Measurements from ENCODE around the gene SLIT3. TPM values are rescaled to one million over a fixed set of nuclear protein-coding genes. Genes with fewer than 3 reads are reported as not detected.

SLIT3 gene
- total and polyA plus RNA-seq, 10 of the 15 experiments (the other 5 are each of a cell fraction or from before 2014, with no cell fraction given) = 0.05 TPM; not detected in 9

DNA sequence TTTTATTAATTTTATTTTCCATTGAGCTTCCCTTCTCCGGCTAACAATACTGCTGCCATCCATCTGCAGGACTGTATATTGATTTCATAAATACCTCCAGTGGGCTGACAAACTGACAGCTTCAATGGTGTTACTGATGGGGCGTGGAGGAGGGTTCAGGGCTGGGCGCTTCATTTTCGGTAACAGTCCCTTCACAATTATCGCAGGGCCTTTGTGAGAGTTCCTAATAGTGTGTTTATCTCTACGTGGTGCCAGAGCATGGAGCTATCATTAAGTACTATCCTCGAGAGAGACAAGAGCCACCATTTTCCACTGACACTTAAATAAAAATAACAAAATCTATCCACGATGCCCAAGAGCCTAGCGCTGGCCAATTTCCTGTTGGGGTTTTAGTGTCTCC is 414.8 kb downstream of the SLIT3 start:
- in situ Hi-C loops (cut with MboI) (no loop called here), intact Hi-C loops (cut with micrococcal nuclease; ENCODE audit: unreplicated experiment) (no loop called here)
- POLR2A ChIA-PET = no interaction called here
- H4K20me1 ChIP-seq (ENCODE audit: control insufficient read depth, insufficient read depth) = no peaks in the 10 kb centered on the region
- H3K9ac ChIP-seq (ENCODE audit: control insufficient read depth, insufficient read depth, low read length) = no peak overlapping the region
- no peaks in the 10 kb centered on the region for H3K36me3 ChIP-seq (ENCODE audit: control insufficient read depth in 2 of 2, insufficient read depth in 2 of 2, low read length in 1 of 2)
- SMC1A ChIA-PET (ENCODE audit: uncharacterized antibody, unreplicated experiment) = no interaction called here
- no peak overlapping the region for H3K4me3 ChIP-seq
- H3K27me3 ChIP-seq (replicated peaks in 1 of 2; ENCODE audit: control insufficient read depth in 2 of 2, insufficient read depth in 2 of 2, low read length in 1 of 2) = 0 out of 4 replicates have a peak, but pooled peaks cover 0 to 3% of the 10 kb centered on the region in 2 experiments
- DNase-seq (ENCODE audit: low read depth, low spot score) = no peak
- no peak overlapping the region for H2AFZ ChIP-seq (ENCODE audit: control insufficient read depth, low read depth, low read length)
- no peaks in the 10 kb centered on the region for H3K9me3 ChIP-seq (replicated peaks; ENCODE audit: control insufficient read depth, insufficient read depth, low read length)
- CTCF ChIA-PET = no interaction called here
- no peaks in the 10 kb centered on the region for H3K79me2 ChIP-seq (ENCODE audit: control insufficient read depth, insufficient read depth, low read length)
- no peak overlapping the region for H3K27ac ChIP-seq (ENCODE audit: control insufficient read depth, insufficient read depth)
- BruUV-seq (replicated peaks) = no TSS peak
- 37% methylated on average over 9 of the region's 9 CpGs for WGBS (ENCODE audit: insufficient coverage, insufficient replicate concordance, low lambda C conversion rate, missing lambda C conversion rate)
- no peak for TF ChIP-seq SMAD1 (IDR thresholded peaks at IDR 0.05; ENCODE audit: low read depth, partially characterized antibody)
- TF ChIP-seq FOXK2 (IDR thresholded peaks at IDR 0.05) = no peak
- TF ChIP-seq IKZF1 (conservative IDR thresholded peaks at IDR 0.05) = no peak
- TF ChIP-seq ATF7 (IDR thresholded peaks at IDR 0.05; ENCODE audit: low read depth) = no peak
- no peak for TF ChIP-seq MXI1 (IDR thresholded peaks at IDR 0.05; ENCODE audit: low read depth, low read length)
- no peak for TF ChIP-seq ZNF622 (IDR thresholded peaks at IDR 0.05)
- TF ChIP-seq, protein P1, sequence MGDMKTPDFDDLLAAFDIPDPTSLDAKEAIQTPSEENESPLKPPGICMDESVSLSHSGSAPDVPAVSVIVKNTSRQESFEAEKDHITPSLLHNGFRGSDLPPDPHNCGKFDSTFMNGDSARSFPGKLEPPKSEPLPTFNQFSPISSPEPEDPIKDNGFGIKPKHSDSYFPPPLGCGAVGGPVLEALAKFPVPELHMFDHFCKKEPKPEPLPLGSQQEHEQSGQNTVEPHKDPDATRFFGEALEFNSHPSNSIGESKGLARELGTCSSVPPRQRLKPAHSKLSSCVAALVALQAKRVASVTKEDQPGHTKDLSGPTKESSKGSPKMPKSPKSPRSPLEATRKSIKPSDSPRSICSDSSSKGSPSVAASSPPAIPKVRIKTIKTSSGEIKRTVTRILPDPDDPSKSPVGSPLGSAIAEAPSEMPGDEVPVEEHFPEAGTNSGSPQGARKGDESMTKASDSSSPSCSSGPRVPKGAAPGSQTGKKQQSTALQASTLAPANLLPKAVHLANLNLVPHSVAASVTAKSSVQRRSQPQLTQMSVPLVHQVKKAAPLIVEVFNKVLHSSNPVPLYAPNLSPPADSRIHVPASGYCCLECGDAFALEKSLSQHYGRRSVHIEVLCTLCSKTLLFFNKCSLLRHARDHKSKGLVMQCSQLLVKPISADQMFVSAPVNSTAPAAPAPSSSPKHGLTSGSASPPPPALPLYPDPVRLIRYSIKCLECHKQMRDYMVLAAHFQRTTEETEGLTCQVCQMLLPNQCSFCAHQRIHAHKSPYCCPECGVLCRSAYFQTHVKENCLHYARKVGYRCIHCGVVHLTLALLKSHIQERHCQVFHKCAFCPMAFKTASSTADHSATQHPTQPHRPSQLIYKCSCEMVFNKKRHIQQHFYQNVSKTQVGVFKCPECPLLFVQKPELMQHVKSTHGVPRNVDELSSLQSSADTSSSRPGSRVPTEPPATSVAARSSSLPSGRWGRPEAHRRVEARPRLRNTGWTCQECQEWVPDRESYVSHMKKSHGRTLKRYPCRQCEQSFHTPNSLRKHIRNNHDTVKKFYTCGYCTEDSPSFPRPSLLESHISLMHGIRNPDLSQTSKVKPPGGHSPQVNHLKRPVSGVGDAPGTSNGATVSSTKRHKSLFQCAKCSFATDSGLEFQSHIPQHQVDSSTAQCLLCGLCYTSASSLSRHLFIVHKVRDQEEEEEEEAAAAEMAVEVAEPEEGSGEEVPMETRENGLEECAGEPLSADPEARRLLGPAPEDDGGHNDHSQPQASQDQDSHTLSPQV (IDR thresholded peaks at IDR 0.05) = no peak
- TF ChIP-seq, protein P2, sequence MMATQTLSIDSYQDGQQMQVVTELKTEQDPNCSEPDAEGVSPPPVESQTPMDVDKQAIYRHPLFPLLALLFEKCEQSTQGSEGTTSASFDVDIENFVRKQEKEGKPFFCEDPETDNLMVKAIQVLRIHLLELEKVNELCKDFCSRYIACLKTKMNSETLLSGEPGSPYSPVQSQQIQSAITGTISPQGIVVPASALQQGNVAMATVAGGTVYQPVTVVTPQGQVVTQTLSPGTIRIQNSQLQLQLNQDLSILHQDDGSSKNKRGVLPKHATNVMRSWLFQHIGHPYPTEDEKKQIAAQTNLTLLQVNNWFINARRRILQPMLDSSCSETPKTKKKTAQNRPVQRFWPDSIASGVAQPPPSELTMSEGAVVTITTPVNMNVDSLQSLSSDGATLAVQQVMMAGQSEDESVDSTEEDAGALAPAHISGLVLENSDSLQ (IDR thresholded peaks at IDR 0.05) = no peak
- TF ChIP-seq ZNF274 (IDR thresholded peaks at IDR 0.05; ENCODE audit: insufficient read depth, insufficient read length) = no peak
- no peak for TF ChIP-seq EGR1 (IDR thresholded peaks at IDR 0.05; ENCODE audit: borderline replicate concordance in 1 of 2, low read depth in 2 of 2, low read length in 2 of 2)
- TF ChIP-seq PML (IDR thresholded peaks at IDR 0.05; ENCODE audit: low read length) = no peak
- TF ChIP-seq, protein P3, sequence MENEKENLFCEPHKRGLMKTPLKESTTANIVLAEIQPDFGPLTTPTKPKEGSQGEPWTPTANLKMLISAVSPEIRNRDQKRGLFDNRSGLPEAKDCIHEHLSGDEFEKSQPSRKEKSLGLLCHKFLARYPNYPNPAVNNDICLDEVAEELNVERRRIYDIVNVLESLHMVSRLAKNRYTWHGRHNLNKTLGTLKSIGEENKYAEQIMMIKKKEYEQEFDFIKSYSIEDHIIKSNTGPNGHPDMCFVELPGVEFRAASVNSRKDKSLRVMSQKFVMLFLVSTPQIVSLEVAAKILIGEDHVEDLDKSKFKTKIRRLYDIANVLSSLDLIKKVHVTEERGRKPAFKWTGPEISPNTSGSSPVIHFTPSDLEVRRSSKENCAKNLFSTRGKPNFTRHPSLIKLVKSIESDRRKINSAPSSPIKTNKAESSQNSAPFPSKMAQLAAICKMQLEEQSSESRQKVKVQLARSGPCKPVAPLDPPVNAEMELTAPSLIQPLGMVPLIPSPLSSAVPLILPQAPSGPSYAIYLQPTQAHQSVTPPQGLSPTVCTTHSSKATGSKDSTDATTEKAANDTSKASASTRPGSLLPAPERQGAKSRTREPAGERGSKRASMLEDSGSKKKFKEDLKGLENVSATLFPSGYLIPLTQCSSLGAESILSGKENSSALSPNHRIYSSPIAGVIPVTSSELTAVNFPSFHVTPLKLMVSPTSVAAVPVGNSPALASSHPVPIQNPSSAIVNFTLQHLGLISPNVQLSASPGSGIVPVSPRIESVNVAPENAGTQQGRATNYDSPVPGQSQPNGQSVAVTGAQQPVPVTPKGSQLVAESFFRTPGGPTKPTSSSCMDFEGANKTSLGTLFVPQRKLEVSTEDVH (IDR thresholded peaks at IDR 0.05; ENCODE audit: low read depth, partially characterized antibody) = no peak
- TF ChIP-seq SP1 (IDR thresholded peaks at IDR 0.05; ENCODE audit: low read depth, low read length) = no peak
- no peak for TF ChIP-seq KLF5 (IDR thresholded peaks at IDR 0.05; ENCODE audit: partially characterized antibody)
- TF ChIP-seq IRF4 (IDR thresholded peaks at IDR 0.05; ENCODE audit: low read depth, low read length) = no peak
- no peak for TF ChIP-seq YY1 (IDR thresholded peaks at IDR 0.05; ENCODE audit: low read depth, low read length)
- no peak for TF ChIP-seq SMARCA5 (IDR thresholded peaks at IDR 0.05)
- RAD21 ChIA-PET (ENCODE audit: unreplicated experiment) = no interaction called here
- no peak for ATAC-seq
- no peak for FAIRE-seq
- H3K4me2 ChIP-seq (ENCODE audit: control insufficient read depth, insufficient read depth) = no peak overlapping the region
- no peaks in the 10 kb centered on the region for H3K4me1 ChIP-seq (ENCODE audit: control insufficient read depth, insufficient read depth, low read length)
